GM12878 (cell line): ENCODE measurements around the gene GNA14. TPM values are rescaled to one million over a fixed set of nuclear protein-coding genes. Genes with fewer than 3 reads are reported as not detected.

Source experiments
- ATAC-seq: fragments of 200-7000 bp; cut with Tn5 transposase; 3 replicates; pipeline ENCODE4 v1.9.1; 2020; ENCODE audit warnings: mild to moderate bottlenecking, moderate library complexity
- BruUV-seq: library from RNA; stranded (reverse); fragments of 400-500 nt; replicated peaks from 2 replicates; lab custom pipeline; 2021; lab: Mats Ljungman, UMichigan
- CTCF ChIA-PET: fragments of 300-600 bp; sonication (Branson Sonifier 250); formaldehyde crosslinking; extraction: SDS; loops from one replicate; lab custom pipeline; 2021; ENCODE audit warnings: inconsistent platforms; lab: Yijun Ruan, JAX
- POLR2A ChIA-PET: fragments of 350-600 bp; formaldehyde crosslinking; extraction: SDS; loops from one replicate; lab custom pipeline; 2021; ENCODE audit warnings: inconsistent platforms; lab: Charles Lee
- RAD21 ChIA-PET: fragments of 300-600 bp; sonication (Branson Sonifier 250); formaldehyde crosslinking; loops from one replicate; lab custom pipeline; 2023; ENCODE audit warnings: antibody characterized with exemption; ENCODE audit not compliant: unreplicated experiment; lab: Charles Lee
- SMC1A ChIA-PET: fragments of 300-600 bp; sonication (Branson Sonifier 250); formaldehyde crosslinking; loops from one replicate; lab custom pipeline; 2023; ENCODE audit not compliant: unreplicated experiment, uncharacterized antibody; lab: Charles Lee
- DNase-seq: peaks from one replicate; pipeline ENCODE4 v3.0.0-alpha.2; 2011; ENCODE audit warnings: low read depth, low spot score
- FAIRE-seq: peaks from 3 replicates; lab custom pipeline; 2011; peaks lifted over from hg19 to GRCh38; lab: Jason Lieb, UNC
- H2AFZ ChIP-seq: 2 replicates; pipeline ENCODE4 v1.6.0; 2011; ENCODE audit warnings: low read depth, low read length, control low read depth; ENCODE audit not compliant: control insufficient read depth
- H3K27ac ChIP-seq: 2 replicates; pipeline ENCODE4 v1.5.1; 2011; ENCODE audit warnings: control low read depth; ENCODE audit not compliant: control insufficient read depth, insufficient read depth
- H3K27me3 ChIP-seq, 2 experiments: replicated peaks in 1 of 2; 2 replicates each; pipeline versions ENCODE4 v1.6.0 to v1.6.1; 2011; ENCODE audit warnings: low read length in 1 of 2; ENCODE audit not compliant: control insufficient read depth in 2 of 2, insufficient read depth in 2 of 2
- H3K36me3 ChIP-seq, 2 experiments: 2 replicates each; pipeline ENCODE4 v1.5.1; 2011; ENCODE audit warnings: low read length in 1 of 2; ENCODE audit not compliant: control insufficient read depth in 2 of 2, insufficient read depth in 2 of 2
- H3K4me1 ChIP-seq: 2 replicates; pipeline ENCODE4 v1.6.1; 2011; ENCODE audit warnings: mild to moderate bottlenecking, low read length, moderate library complexity, mixed read lengths; ENCODE audit not compliant: control insufficient read depth, insufficient read depth
- H3K4me2 ChIP-seq: 2 replicates; pipeline ENCODE4 v1.6.0; 2011; ENCODE audit warnings: control low read depth; ENCODE audit not compliant: control insufficient read depth, insufficient read depth
- H3K4me3 ChIP-seq: fragments of 200-600 bp; sonication (generic); 2 replicates; pipeline ENCODE4 v1.5.1; 2016
- H3K79me2 ChIP-seq: 2 replicates; pipeline ENCODE4 v1.6.0; 2011; ENCODE audit warnings: low read length; ENCODE audit not compliant: control insufficient read depth, insufficient read depth
- H3K9ac ChIP-seq: 2 replicates; pipeline ENCODE4 v1.8.0; 2011; ENCODE audit warnings: low read length, control low read depth, mixed read lengths; ENCODE audit not compliant: control insufficient read depth, insufficient read depth
- H3K9me3 ChIP-seq: replicated peaks from 3 replicates; pipeline ENCODE4 v1.5.1; 2011; ENCODE audit warnings: mild to moderate bottlenecking, low read length; ENCODE audit not compliant: control insufficient read depth, insufficient read depth
- H4K20me1 ChIP-seq: 2 replicates; pipeline ENCODE4 v1.6.0; 2011; ENCODE audit not compliant: control insufficient read depth, insufficient read depth
- BMI1 ChIP-seq: fragments of 450-650 bp; IDR thresholded peaks from 2 replicates; pipeline ENCODE4 v1.6.1; 2016; ENCODE audit warnings: mild to moderate bottlenecking, moderate library complexity, borderline replicate concordance
- CEBPB ChIP-seq, 2 experiments: fragments of 150-350 bp in 1 of 2; IDR thresholded peaks; 2 replicates each; pipeline ENCODE4 v1.6.1; 2012 to 2014; ENCODE audit warnings: low read depth in 2 of 2, low read length in 2 of 2, borderline replicate concordance in 1 of 2, inconsistent platforms in 1 of 2
- CHD4 ChIP-seq: fragments of 200-600 bp; sonication (generic); IDR thresholded peaks from 2 replicates; pipeline ENCODE4 v1.6.1; 2016; ENCODE audit warnings: mild to moderate bottlenecking
- GABPA ChIP-seq: IDR thresholded peaks from 2 replicates; pipeline ENCODE4 v1.6.1; 2014; ENCODE audit warnings: antibody characterized with exemption, low read depth, mild to moderate bottlenecking, inconsistent platforms
- HDGF ChIP-seq: fragments of 450-650 bp; IDR thresholded peaks from 2 replicates; pipeline ENCODE4 v1.6.1; 2016; ENCODE audit warnings: antibody characterized with exemption
- LARP7 ChIP-seq: fragments of 450-650 bp; IDR thresholded peaks from 2 replicates; pipeline ENCODE4 v1.6.1; 2017; ENCODE audit warnings: mild to moderate bottlenecking
- NFXL1 ChIP-seq: fragments of 450-650 bp; IDR thresholded peaks from 2 replicates; pipeline ENCODE4 v1.6.1; 2017; ENCODE audit warnings: antibody characterized with exemption, mild to moderate bottlenecking, borderline replicate concordance
- POU2F2 ChIP-seq: IDR thresholded peaks from 3 replicates; pipeline ENCODE4 v1.6.1; 2011; ENCODE audit warnings: low read depth, mild to moderate bottlenecking, low read length, borderline replicate concordance
- RCOR1 ChIP-seq: conservative IDR thresholded peaks from 2 replicates; pipeline ENCODE4 v1.6.1; 2012; ENCODE audit warnings: low read depth, low read length, improper control_type of control experiment
- RUNX3 ChIP-seq: IDR thresholded peaks from 2 replicates; pipeline ENCODE4 v1.6.1; 2012; ENCODE audit warnings: low read length, inconsistent platforms
- SMARCA5 ChIP-seq: fragments of 450-650 bp; IDR thresholded peaks from 2 replicates; pipeline ENCODE4 v1.6.1; 2017; ENCODE audit warnings: mild to moderate bottlenecking
- SMC3 ChIP-seq: IDR thresholded peaks from 2 replicates; pipeline ENCODE4 v1.6.1; 2011; ENCODE audit warnings: low read length, improper control_type of control experiment, borderline replicate concordance
- STAT1 ChIP-seq: fragments of 450-650 bp; conservative IDR thresholded peaks from 2 replicates; pipeline ENCODE4 v1.6.1; 2014; ENCODE audit warnings: antibody characterized with exemption, mild to moderate bottlenecking
- ZNF24 ChIP-seq: fragments of 450-650 bp; IDR thresholded peaks from 2 replicates; pipeline ENCODE4 v1.6.1; 2017; ENCODE audit warnings: antibody characterized with exemption, mild to moderate bottlenecking
- WGBS: methylation state at CpG from one replicate; pipeline ENCODE4 v1.1.6; 2016; ENCODE audit warnings: low lambda C conversion rate; ENCODE audit not compliant: insufficient replicate concordance, insufficient coverage; ENCODE audit errors: missing lambda C conversion rate; 5-methylcytosine and 5-hydroxymethylcytosine counted together
- in situ Hi-C: fragments of 300-500 bp; cut with MboI; formaldehyde crosslinking; loops from 9 replicates; pipeline ENCODE4 v1.14.3; 2018; ENCODE audit warnings: mixed read lengths
- intact Hi-C: fragments of 100-400 bp; cut with micrococcal nuclease; formaldehyde crosslinking; loops from one replicate; pipeline ENCODE4 v1.14.2; 2022; ENCODE audit not compliant: unreplicated experiment
- polyA plus RNA-seq, 11 experiments: library from polyadenylated mRNA; depleted of rRNA in 4 of 11; unstranded in 6 of 11; stranded (reverse) in 5 of 11; fragments of >200 nt; fragmentation: Nextera tagmentation in 4 of 11; fragmentation: Illumina TruSeq in 1 of 11; extraction: Ambion mirVana in 4 of 11; extraction: Trizol in 1 of 11; gene quantifications; 1 replicate in 1 of 11; 2 replicates in 10 of 11; pipeline versions ENCODE4 v1.2.1 to v1.2.3, GENCODE V29; 2011 to 2016; ENCODE audit warnings: inconsistent platforms in 2 of 11, missing spikeins in 2 of 11, low read depth in 1 of 11
- total RNA-seq, 4 experiments: library from RNA; depleted of rRNA in 3 of 4; stranded (reverse); fragments of >200 nt in 3 of 4; fragmentation: Illumina TruSeq in 1 of 4; extraction: Trizol in 1 of 4; gene quantifications; 2 replicates each; pipeline versions ENCODE4 v1.2.1 to v1.2.3, GENCODE V29; 2013 to 2021
- TF ChIP-seq, protein P1 (sequence below): IDR thresholded peaks from 2 replicates; pipeline ENCODE4 v1.6.1; 2012; ENCODE audit warnings: mild to moderate bottlenecking, low read depth, low read length
- TF ChIP-seq, protein P2 (sequence below): IDR thresholded peaks from 2 replicates; pipeline ENCODE4 v1.6.1; 2011; ENCODE audit warnings: borderline replicate concordance, low read depth, mild to moderate bottlenecking, moderate library complexity, mixed read lengths, low read length; ENCODE audit not compliant: insufficient read depth; ENCODE audit errors: extremely low read length
- TF ChIP-seq, protein P3 (sequence below): fragments of 450-650 bp; IDR thresholded peaks from 2 replicates; pipeline ENCODE4 v1.6.1; 2017; ENCODE audit warnings: antibody characterized with exemption, mild to moderate bottlenecking, moderate library complexity

Gene GNA14
- total and polyA plus RNA-seq, 10 of the 15 experiments (the other 5 are each of a cell fraction or from before 2014, with no cell fraction given): 0.17 TPM; not detected in 9

DNA sequence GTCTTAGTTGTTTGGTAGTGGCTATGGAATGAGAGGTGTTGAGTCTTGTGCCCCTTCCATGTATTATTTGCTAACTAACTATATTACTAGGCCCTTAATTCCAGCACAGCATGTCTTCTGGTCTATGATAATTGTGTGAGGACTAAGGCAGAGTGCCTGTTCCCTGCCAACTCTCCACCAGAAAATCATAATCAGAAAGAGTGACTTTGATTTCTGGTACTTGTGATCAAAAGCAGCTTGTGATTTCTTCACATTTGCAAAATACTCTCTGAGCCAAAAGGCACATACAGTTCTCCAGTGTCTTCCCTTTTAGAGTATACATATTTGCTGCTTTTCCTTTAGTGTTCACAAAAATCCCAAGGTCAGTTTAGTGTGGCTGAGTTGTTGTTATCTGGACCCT lies 229.9 kb downstream of the GNA14 start (continued):
- TF ChIP-seq, protein P1, sequence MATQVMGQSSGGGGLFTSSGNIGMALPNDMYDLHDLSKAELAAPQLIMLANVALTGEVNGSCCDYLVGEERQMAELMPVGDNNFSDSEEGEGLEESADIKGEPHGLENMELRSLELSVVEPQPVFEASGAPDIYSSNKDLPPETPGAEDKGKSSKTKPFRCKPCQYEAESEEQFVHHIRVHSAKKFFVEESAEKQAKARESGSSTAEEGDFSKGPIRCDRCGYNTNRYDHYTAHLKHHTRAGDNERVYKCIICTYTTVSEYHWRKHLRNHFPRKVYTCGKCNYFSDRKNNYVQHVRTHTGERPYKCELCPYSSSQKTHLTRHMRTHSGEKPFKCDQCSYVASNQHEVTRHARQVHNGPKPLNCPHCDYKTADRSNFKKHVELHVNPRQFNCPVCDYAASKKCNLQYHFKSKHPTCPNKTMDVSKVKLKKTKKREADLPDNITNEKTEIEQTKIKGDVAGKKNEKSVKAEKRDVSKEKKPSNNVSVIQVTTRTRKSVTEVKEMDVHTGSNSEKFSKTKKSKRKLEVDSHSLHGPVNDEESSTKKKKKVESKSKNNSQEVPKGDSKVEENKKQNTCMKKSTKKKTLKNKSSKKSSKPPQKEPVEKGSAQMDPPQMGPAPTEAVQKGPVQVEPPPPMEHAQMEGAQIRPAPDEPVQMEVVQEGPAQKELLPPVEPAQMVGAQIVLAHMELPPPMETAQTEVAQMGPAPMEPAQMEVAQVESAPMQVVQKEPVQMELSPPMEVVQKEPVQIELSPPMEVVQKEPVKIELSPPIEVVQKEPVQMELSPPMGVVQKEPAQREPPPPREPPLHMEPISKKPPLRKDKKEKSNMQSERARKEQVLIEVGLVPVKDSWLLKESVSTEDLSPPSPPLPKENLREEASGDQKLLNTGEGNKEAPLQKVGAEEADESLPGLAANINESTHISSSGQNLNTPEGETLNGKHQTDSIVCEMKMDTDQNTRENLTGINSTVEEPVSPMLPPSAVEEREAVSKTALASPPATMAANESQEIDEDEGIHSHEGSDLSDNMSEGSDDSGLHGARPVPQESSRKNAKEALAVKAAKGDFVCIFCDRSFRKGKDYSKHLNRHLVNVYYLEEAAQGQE: no peak
- no peak for TF ChIP-seq RCOR1
- no peak for TF ChIP-seq BMI1
- no peak for TF ChIP-seq POU2F2
- no peak for TF ChIP-seq RUNX3
- TF ChIP-seq SMARCA5: no peak

DNA sequence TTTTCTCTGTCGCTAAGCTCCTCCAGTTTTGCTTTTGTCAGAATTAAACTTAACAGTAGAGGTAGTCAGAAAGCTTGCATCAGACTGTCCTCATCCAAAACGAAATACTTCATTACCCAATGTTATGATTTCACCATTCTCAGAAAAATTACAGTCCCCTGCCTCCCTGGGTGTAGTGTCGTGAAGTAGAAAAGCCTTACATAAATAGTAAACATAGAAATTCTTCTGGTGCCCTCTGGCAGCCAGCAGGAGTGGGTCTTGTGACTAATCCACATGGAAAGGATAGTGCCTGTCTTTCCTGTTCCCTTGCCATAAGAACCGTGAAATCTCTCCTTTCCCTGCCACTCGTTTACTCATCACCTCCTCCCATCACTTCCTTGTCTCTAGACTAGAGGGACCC lies 230.6 kb downstream of the GNA14 start:
- ChIA-PET CTCF (interaction anchor here (1.4 to 1.7 kb wide), 2 partner anchors 40 to 267 kb away, joined by 3 to 4 read pairs; no protein-coding TSS in a partner anchor), RAD21 (no interaction called here), SMC1A (interaction anchor here (0.7 to 1.6 kb wide), 3 partner anchors 14 to 1291 kb away, joined by 3 read pairs; no protein-coding TSS in a partner anchor), POLR2A (interaction anchor here (0.7 kb wide), 1 partner anchor 257 kb away, joined by 3 read pairs; no protein-coding TSS in a partner anchor)
- 88% methylated on average over 5 of the region's 5 CpGs for WGBS
- intact Hi-C loops: no loop called here
- H3K4me2 ChIP-seq: no peak overlapping the region
- H3K27ac ChIP-seq: no peak overlapping the region
- H3K4me3 ChIP-seq: no peak overlapping the region
- H3K9me3 ChIP-seq: no peaks in the 10 kb centered on the region
- H4K20me1 ChIP-seq: no peaks in the 10 kb centered on the region
- no peaks in the 10 kb centered on the region for H3K36me3 ChIP-seq
- DNase-seq: no peak
- no peak overlapping the region for H2AFZ ChIP-seq
- in situ Hi-C loops: no loop called here
- ATAC-seq: no peak
- H3K79me2 ChIP-seq: no peaks in the 10 kb centered on the region
- no peaks in the 10 kb centered on the region for H3K27me3 ChIP-seq
- BruUV-seq: no TSS peak
- H3K9ac ChIP-seq: no peak overlapping the region
- H3K4me1 ChIP-seq: no peaks in the 10 kb centered on the region
- FAIRE-seq: no peak
- TF ChIP-seq RCOR1 (no peak), CHD4 (no peak), HDGF (no peak), GABPA (no peak), STAT1 (no peak), CEBPB (IDR thresholded peaks at IDR 0.05; ENCODE audit: borderline replicate concordance in 1 of 2, low read depth in 2 of 2, low read length in 2 of 2) (no peak), ZNF24 (no peak), NFXL1 (no peak), SMC3 (no peak), LARP7 (no peak)
- TF ChIP-seq, protein P2, sequence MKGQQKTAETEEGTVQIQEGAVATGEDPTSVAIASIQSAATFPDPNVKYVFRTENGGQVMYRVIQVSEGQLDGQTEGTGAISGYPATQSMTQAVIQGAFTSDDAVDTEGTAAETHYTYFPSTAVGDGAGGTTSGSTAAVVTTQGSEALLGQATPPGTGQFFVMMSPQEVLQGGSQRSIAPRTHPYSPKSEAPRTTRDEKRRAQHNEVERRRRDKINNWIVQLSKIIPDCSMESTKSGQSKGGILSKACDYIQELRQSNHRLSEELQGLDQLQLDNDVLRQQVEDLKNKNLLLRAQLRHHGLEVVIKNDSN: no peak
- TF ChIP-seq, protein P3, sequence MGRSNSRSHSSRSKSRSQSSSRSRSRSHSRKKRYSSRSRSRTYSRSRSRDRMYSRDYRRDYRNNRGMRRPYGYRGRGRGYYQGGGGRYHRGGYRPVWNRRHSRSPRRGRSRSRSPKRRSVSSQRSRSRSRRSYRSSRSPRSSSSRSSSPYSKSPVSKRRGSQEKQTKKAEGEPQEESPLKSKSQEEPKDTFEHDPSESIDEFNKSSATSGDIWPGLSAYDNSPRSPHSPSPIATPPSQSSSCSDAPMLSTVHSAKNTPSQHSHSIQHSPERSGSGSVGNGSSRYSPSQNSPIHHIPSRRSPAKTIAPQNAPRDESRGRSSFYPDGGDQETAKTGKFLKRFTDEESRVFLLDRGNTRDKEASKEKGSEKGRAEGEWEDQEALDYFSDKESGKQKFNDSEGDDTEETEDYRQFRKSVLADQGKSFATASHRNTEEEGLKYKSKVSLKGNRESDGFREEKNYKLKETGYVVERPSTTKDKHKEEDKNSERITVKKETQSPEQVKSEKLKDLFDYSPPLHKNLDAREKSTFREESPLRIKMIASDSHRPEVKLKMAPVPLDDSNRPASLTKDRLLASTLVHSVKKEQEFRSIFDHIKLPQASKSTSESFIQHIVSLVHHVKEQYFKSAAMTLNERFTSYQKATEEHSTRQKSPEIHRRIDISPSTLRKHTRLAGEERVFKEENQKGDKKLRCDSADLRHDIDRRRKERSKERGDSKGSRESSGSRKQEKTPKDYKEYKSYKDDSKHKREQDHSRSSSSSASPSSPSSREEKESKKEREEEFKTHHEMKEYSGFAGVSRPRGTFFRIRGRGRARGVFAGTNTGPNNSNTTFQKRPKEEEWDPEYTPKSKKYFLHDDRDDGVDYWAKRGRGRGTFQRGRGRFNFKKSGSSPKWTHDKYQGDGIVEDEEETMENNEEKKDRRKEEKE: no peak
